ENCODE measurements around the gene TSFM. TPM values are rescaled to one million over a fixed set of nuclear protein-coding genes. Genes with fewer than 3 reads are reported as not detected.

Gene TSFM
- total RNA-seq, 1 donor from 2014 or later, result 36.3 TPM

DNA sequence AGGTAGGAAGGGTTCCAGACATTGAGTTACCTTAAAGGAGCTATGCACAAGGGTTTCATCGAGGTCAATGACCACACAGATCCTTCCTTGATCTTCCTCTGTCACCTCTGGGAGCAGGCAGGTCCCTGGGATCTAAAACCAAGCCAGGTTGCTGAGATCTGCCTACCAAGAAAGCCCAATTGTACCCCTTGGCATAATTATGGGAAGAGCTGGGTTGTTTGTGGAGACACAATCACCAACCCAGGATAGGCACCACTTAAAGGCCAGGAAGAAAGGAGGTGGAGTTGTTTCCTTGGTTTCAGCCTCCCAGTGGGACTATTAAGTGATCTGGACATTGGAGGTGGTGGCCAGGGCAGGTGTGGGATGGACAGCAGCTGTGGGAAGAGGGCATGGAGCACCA lies 44.4 kb downstream of the TSFM start:
- intact Hi-C loops (cut with micrococcal nuclease), result no loop called here

DNA sequence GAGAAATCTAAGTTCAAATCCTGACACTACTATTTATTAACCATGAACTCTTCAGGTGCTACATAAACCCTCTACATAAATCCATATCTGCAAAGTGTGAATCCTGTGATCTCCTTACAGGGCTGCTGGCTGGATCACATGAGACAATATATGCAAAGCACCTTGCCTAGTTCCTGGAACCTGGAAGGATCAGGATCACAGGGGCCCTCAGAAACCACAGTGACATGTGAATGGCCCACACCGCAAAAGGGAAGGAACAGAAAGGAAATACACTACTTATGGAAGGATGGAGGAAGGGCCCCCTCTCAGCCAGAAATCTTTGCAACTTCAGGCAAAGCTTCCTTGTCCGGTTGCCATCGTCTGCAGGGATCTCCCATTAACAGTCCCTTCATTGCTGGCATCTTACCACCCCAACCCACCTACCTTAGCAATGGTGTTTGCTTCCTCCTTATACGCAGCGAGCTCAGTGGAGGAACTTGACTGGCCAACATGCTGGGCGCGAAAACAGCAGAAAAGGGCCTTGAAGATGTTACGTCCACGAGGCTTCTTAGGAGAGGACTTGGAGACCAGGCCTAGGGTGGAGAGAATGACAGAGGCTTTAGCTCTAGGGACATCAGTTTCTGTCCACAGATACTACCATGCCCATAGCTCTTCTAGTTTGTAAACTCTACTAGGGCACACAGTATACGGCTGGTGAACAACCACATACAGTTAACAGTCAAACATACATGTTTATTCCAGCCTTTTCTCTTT lies 46.6 kb downstream of the TSFM start:
- intact Hi-C loops (cut with micrococcal nuclease), result no loop called here

DNA sequence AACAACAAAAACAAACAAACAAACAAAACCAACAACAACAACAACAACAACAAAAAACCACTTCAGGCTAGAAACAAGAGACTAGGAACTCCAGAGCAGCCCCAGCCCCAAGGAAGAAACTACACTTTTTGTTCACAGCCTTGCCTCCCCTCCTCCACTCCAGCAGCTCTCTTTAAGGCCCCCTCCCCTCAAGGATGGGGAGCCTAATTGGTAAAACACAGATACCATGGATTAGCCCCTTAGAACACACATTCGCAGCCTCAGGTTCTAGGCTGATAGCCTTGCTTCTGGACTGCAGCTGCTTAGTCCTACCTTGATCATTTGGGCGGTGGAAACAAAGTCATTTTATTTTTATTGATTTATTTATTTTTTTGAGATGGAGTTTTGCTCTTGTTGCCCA lies 47.8 kb downstream of the TSFM start:
- intact Hi-C loops (cut with micrococcal nuclease), result loop anchor here (5.0 kb wide), 1 partner anchor 73 kb away; the partner anchor contains the start of gene MARCHF9

DNA sequence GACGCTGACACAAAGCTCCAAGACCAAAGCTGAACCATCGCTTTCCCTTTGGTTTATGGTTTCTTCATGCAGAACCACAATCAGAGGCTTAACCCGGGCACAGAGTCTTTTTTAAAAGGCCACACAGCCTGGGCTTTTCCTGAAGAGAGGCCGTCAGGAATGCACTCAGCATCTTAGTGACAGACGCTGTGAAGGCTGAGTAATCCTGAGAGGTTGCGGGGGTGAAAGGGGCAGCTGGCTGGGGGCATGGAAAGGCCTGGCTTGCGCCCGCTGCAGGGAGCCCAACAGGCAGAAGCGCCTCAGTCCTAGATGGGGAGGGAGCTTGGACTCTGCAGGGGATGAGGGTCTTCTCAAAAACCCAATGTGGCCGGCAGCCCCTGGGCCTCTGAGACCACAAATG lies 50.4 kb downstream of the TSFM start:
- intact Hi-C loops (cut with micrococcal nuclease), result loop anchor here (5.0 kb wide), 1 partner anchor 76 kb away; the partner anchor contains the start of gene MARCHF9

DNA sequence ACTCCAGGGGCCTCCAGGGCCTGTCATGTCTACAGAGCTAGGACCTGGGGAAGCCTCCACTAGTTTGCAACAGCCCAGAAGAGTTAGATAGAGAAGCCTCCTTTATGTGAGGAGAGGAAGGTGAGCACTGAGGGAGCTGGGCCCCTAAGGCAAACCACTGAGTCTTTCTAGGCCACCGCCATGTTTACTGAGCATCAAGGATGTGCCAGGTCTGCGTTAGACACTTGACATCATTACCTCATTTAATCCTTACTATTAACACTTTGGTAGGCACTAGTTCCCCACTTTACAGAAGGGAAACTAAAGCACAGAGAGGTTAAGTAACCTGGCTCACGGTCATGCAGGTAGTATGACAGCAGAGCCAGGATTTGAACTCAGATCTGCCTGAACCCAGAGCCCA lies 51.1 kb downstream of the TSFM start:
- intact Hi-C loops (cut with micrococcal nuclease), result loop anchor here (5.0 kb wide), 1 partner anchor 76 kb away; the partner anchor contains the start of gene MARCHF9

DNA sequence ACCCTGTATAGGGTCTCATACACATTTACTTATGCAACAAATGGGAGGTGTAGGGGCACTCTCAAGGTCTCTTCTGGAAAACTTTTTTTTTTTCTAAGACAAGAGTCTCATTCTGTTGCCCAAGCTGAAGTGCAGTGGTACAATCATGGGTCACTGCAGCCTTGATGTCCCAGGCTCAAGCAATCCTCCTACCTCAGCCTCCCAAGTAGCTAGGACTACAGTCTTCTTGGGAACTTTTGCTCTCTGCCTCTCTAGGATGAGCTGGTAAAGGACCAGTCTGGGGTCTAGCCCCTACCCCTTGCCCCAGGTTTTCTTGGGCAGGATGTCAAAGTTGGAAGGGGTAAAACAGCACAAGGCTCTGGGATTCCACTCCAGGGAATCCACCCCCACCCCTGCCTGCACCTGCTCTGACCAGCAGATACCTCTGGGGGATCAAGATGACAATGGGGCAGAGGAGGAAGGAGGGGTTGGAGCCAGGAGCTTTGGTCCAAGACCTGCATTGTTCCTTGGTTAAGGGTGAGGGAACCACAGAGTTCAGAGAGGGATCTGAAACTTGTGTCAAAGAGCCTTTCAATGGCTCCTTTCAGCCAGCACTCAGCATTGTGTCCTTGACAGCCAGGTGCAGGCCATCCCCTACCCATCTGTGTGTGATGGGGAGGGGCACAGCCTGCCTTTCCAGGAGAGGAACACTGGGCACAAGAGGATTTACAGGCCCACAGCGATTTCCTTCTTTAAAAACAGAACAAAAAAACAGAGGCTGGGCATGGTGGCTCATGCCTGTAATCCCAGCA lies 51.7 kb downstream of the TSFM start:
- intact Hi-C loops (cut with micrococcal nuclease), result loop anchor here (5.0 kb wide), 1 partner anchor 77 kb away; the partner anchor contains the start of gene MARCHF9

DNA sequence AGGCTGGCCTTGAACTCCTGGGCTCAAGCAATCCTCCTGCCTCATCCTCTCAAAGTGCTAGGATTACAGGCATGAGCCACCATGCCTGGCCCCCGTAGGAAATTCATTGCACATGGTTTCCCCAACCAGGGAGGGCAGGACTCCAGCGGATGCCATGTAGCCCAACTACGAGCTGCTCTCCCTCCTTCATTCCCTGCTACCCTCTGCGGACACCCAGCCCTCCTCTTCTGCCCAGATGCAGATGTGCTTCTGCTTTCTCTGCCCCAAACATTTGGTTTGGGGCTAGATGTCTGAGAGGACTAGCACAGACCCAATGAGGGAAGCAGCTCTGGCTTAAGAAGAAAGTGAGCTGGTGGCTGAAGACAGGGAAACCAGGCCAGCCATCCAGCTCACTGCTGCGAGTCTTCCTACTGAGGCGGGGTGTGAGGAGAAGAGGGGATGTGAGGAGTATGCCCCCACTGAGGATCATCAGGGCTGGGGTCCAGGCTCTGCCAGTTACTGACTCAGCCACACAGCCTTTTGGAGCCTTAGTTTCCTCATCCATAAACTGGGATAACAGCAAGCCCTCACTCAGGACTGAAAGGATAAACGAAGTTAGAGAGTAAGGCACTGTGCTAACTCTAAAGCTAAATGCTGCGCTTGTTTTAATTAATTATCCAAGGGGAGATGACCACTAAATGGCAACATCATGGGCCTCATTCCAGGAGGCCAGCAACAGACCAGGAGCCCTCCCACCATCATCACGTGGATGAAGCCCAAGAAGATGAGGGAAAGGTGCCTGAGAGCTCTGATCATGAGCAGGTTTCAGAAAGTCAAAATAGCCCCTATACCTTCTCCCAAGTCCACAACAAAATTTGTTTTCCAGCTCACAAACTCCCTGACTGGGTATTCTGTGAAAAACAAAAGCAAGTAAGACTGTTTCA lies 53.0 kb downstream of the TSFM start:
- intact Hi-C loops (cut with micrococcal nuclease), result loop anchor here (1.0 kb wide), 1 partner anchor 12 kb away; no protein-coding TSS in a partner anchor

DNA sequence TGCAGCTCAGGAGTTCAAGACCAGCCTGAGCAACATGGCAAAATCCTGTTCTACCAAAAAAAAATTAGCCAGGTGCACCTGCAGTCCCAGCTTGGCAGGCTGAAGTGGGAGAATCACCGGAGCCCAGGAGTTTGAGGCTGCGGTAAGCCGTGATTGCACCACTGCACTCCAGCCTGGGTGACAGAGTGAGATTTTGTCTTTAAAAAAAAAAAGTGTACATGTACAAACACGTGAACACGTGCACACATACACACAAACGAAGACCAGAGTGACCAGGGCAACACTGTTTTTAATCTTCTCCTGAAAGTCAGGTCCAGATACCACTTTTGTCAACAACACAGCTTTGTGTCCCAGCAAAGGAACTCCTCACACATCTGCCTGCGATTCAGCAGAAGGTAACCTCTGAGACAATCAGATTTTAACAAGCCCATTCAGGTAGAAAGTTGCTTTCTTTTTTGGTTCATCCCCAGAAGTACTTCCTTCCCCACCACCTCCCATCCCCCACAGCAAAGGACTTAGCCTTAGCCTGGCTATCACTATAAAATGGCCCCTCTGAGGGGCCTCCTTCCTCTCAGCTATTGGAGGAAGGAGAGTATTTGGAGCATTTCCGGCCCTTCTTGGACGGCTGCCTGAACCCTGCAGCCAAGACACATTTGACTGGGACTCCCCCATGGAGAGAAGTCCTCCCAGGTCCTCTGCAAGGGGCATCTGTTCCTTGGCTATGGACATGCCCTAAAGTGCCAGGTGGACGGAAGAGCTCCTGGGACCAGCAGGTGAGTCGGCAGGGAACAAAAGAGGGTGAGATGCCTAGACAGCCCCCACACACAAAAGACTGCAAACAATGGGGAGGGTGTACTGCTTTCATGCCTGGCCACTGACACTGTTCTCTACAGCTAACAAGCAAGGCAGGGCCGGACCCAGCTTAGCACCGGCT lies 54.1 kb downstream of the TSFM start:
- intact Hi-C loops (cut with micrococcal nuclease), result loop anchor here (1.0 kb wide), 1 partner anchor 11 kb away; no protein-coding TSS in a partner anchor

DNA sequence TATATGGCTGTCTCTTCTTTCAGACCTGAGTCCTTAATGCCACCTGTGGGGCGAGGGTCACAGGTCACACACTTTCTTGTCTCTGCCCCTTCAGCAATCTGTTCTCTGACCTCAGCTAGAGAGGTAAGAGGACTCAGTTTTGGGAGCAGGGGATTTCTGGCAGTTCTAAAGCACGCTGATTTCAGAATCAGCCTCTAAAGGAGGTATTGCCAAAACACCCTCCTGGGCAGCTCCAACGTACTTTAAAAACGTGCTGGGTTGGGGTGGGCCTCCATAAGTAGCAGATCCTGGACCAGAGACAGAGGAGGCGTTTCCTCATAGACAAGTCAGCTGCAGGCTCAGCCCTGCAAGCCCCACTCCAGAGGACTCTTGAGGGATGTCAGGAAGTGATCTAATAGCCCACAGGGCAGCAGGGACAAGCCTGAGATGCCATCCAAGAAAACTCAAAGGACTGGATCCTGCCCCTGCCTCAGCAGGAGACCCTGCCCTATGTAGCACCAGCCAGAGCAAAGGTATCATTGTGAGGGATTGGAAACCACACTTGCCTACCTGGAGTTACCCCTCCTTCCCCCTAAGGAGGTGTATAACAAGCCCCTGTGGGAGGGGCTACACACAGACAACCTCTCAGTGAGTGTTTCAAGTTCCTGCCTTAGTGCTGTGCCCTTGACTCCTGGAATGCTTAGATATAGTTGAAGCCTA lies 55.4 kb downstream of the TSFM start:
- intact Hi-C loops (cut with micrococcal nuclease), result no loop called here

DNA sequence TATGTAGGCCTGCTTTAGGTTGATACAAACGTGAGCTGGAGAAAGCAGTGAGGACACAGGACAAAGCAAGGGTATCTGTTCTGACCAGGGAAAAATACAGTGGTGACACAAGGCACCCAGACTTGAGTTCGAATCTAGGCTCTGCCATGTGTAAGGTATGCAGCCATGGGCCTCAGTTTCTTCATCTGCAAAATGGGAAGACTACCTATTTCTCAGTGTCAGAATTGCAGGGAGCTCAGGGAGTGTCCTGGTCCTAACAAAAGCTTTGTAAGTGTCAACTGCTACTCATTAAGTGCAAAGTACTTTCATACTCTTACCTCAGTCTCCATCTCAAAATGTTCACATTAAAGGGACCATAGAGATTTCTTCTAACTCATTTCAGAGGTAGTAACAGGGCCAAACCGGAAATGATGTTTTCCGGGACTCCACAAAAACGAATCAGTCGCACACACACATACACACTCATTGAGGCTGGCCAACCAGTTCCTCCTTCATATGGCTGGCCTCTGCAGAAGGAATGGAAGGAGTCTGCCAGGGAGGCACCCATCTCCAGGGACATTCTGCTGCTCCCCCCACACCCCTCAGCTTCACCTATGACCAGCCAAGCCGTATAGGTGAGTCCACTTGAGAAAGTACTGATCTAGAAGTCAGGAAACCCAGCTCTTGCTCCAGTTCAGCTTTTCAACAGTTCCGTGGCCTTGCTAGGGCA lies 56.2 kb downstream of the TSFM start:
- intact Hi-C loops (cut with micrococcal nuclease), result no loop called here

DNA sequence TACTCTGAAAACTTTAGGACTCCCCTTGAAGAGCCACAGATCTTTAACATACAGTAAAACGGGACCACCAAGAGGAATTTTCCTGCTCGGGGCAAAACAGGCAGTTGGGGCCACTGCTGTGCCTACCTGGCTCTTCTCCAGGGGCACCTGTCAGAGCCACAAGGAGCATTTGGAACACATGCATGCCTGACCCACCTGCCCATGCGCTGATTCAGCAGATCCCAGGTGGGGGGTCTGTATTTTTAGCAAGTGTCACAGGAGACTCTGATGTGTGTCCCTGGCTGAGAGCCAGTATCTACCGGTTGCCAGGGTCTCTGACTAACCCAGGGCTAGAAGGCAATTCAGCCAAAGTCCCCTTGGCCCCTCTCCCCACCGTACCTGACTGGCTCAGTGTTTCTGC lies 57.4 kb downstream of the TSFM start:
- intact Hi-C loops (cut with micrococcal nuclease), result no loop called here

DNA sequence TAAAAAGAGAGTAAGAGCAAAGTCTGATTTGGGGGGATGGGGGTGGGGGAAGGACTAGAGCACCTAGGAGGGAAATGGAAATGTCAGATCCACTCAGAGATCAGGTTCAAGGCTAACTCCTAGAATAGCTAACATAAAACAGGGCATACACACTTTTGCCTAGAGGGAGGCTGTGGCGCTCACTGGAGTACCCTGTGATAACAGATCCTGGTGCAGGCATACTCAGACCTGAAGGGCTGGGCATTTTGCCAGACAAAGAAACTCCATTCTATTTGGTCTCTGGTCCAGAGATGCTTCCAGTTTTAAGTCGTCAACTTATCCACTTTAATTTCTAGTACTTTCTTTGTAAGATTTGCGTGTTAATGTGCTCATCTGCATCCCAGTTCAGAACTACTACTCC lies 58.1 kb downstream of the TSFM start:
- intact Hi-C loops (cut with micrococcal nuclease), result no loop called here

DNA sequence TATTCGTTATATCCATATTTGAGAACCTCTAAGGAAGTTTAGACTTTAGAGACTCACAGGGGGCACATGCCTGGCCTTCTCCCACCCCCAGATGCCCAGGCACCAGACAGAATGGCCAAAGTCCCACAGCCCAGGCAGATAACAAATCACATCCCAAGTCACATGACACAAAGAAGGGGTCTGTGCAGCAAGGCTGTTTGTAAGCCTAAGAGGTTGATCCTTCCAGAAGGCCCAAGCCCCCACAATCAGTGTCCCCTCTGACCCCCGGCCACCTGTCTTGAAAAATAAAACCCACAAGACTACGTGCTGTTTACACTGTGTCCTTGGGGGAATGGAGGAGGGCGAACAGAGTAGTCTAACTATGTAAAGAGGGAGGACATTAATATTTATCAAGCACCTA lies 58.9 kb downstream of the TSFM start:
- intact Hi-C loops (cut with micrococcal nuclease), result no loop called here

DNA sequence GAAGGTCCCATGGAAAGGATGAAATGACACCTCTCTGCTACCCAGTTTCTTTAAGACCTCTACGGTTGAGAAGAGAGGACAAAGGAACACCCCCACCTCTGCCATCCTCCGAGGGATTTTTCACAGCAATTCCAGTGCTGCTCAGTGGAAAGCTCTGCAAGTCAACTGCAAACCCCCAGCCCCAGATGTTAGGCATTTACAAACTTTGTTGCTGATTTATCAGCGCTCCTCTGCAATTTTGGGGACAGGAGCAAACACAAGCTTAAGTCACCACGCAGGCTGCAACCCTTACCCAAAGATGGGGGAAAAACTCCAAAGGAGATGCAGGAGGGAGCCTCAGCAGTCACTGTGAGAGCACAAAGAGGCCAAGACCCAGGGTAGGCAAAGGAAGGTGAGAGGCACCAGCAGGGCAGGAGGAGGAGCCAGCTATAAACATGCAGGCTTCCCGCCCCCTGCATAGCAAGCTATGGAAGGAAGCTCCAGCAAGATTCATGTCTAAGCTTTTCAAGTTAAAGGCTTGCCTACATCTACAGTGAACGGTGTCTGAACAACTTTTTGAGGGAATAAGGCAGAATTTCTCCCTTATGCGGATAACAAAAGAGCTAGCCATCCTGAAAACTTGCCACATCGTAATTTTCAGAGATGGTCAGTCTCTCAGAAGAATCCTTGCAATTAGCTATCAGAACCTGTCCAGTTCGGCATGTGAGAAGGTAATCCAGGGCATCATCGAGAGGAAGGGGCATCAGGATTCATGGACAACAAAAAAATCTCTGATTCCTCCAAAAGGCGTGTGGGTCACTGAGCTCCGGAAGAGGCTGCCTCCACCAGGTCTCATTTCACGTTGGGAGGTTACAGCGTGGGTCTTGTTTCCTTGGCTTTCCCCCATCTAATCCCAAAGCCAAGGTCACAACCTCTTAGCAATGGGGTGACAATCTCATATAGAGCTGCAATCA lies 60.0 kb downstream of the TSFM start:
- intact Hi-C loops (cut with micrococcal nuclease), result no loop called here

DNA sequence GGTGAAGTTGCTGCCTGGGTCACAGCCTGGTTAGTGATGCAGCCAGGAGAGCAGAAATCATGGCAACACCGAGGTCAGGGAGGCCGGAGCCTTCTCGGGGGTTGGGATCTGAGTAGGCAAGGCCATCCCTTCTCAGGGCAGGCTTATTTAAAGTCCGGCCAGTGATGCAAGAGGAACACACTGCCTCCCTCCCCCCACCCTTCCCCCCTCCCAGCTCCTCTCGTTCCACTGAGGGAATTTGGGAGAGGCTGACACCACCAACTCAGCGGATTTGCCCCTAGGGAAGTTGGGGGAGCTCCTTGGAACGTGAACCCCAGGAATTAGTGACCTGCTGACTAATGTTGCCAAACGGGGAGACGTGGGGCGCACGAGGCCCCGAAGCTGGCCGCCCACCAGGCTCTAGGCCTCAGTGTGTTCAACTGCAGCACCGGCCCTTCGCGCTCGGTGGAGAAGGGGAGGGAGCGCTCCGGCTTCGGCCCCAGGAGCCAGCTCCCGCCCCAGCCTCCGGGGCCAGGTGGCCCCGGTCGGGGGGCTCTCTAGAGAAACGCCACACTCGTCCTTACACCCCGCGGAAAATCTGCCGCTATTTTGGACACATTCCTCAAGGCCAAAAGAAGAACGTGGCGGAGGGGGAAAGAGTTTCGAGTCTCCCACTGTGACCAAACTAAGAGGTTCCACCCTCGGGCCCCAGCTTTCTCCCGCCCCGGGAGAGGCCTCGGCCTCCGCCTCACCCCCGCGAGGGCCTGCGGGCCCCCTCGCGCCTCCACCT lies 62.3 kb downstream of the TSFM start:
- intact Hi-C loops (cut with micrococcal nuclease), result loop anchor here (5.0 kb wide), 1 partner anchor 93 kb away; the partner anchor contains the start of gene CDK4

DNA sequence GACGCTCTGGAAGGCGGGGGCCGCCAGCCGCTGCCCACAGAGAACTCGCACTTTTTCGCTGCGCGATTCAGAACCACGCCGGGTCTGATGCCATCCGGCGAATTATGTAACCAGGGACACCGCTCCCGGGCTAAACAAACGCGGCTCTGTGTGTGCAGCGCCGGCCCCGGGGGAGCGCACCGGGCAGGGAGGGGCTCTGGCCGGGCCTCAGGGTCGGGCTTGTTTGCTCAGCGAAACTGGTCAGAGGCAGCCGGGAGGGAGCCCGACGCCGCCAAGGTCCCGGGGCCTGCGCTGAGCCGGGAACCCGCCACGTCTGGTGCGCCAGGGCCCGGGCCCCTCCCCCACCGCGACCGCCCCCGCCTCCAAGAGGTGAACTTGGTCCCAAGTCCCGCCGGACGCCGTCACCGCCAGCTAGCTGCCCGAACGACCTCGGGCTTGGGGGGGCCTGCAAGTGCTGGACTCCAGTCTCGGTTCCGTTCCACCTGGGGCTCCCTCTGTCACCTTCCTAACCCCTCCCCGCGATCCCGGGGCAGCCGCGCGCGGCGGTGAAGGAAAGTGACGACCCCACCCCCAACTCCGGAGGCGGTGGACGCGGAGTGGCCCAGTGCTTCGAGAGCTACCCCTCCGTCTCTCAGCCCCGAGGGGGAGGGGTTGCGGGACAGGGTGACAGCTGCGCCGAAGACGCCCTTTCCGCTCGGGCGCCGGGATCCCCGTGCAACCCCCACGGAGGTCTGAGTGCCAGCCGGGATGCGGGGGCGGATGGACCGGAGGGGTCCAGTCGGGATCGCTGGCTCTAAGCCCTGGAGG lies 63.1 kb downstream of the TSFM start:
- intact Hi-C loops (cut with micrococcal nuclease), result loop anchor here (1.0 to 5.0 kb wide), 5 partner anchors 14 to 93 kb away; partner anchors contain the start of genes CDK4, EEF1AKMT3 and METTL1

Measured in T-helper 2 cell treated with Interferon-gamma antibody and Interleukin-4, amounts not matched to agents 100 ng/mL and 5 ng/mL, for 36 hours (primary cell).